Measurements from ENCODE around the gene FGD3. TPM values are rescaled to one million over a fixed set of nuclear protein-coding genes. Genes with fewer than 3 reads are reported as not detected.

Gene FGD3
- total and polyA plus RNA-seq, 9 of the 15 experiments (the other 6 are each of a cell fraction or from before 2014, with no cell fraction given) = 0.07 to 1.3 (median 0.29) TPM

GRCh38 chr9:92962303-92962649, 15.0 kb downstream of the FGD3 start:
- Histone ChIP-seq H3K4me1 (replicated peaks in 1 of 2; ENCODE audit: control insufficient read depth in 2 of 2, insufficient read depth in 2 of 2, low read length in 2 of 2) (peaks cover 11 to 16% of the 10 kb centered on the region in 2 experiments; a peak in 3 of 5 replicates), H3K4me2 (ENCODE audit: insufficient read depth, low read length) (no peak overlapping the region), H3K9me1 (ENCODE audit: control insufficient read depth, insufficient read depth, low read length) (no peaks in the 10 kb centered on the region), H3K4me3 (no peak overlapping the region), H3K9me3 (replicated peaks; ENCODE audit: control insufficient read depth, insufficient read depth, low read depth, low read length) (no peaks in the 10 kb centered on the region), H3K27ac (ENCODE audit: extremely low read depth, low read depth, low read length) (no peak overlapping the region), H3K9ac (ENCODE audit: insufficient read depth in 1 of 2, low read depth in 2 of 2, low read length in 2 of 2) (no peak overlapping the region), H3K27me3 (ENCODE audit: control insufficient read depth in 2 of 2, insufficient read depth in 2 of 2, low read length in 2 of 2) (peaks cover 10 to 34% of the 10 kb centered on the region in 2 experiments; a peak in 4 of 5 replicates), H3K36me3 (ENCODE audit: control insufficient read depth, insufficient read depth, low read length) (no peaks in the 10 kb centered on the region), H2AFZ (ENCODE audit: low read depth, low read length) (no peak overlapping the region), H4K20me1 (replicated peaks; ENCODE audit: control insufficient read depth, insufficient read depth, low read length) (0 out of 2 replicates have a peak, but pooled peaks cover 4% of the 10 kb centered on the region), H3K79me2 (ENCODE audit: control insufficient read depth, insufficient read depth, low read length) (no peaks in the 10 kb centered on the region)
- TF ChIP-seq POLR2H (tag; IDR thresholded peaks at IDR 0.05; ENCODE audit: low read depth) = no peak
- TF ChIP-seq ETV6 (IDR thresholded peaks at IDR 0.05; ENCODE audit: borderline replicate concordance in 1 of 2, low read depth in 2 of 2, low read length in 1 of 2) = no peak
- TF ChIP-seq ETV6 (CRISPR knock-in tag; IDR thresholded peaks at IDR 0.05; ENCODE audit: borderline replicate concordance) = no peak
- TF ChIP-seq CEBPG (CRISPR knock-in tag; IDR thresholded peaks at IDR 0.05) = no peak
- TF ChIP-seq CEBPG (tag; conservative IDR thresholded peaks at IDR 0.05 in 1 of 2, IDR thresholded peaks at IDR 0.05 in 1 of 2) = no peak
- TF ChIP-seq PYGO2 (tag; IDR thresholded peaks at IDR 0.05) = no peak
- TF ChIP-seq FOS (IDR thresholded peaks at IDR 0.05; ENCODE audit: extremely low read depth, insufficient read length) = no peak
- no peak for TF ChIP-seq CBX8 (IDR thresholded peaks at IDR 0.05; ENCODE audit: borderline replicate concordance, extremely low read depth, low read depth, low read length, poor library complexity, severe bottlenecking)
- no peak for TF ChIP-seq NRF1 (conservative IDR thresholded peaks at IDR 0.05 in 1 of 2, IDR thresholded peaks at IDR 0.05 in 1 of 2)
- TF ChIP-seq KLF13 (tag; IDR thresholded peaks at IDR 0.05; ENCODE audit: borderline replicate concordance, low read depth) = no peak
- TF ChIP-seq TSHZ1 (CRISPR knock-in tag; IDR thresholded peaks at IDR 0.05) = no peak
- TF ChIP-seq ZNF511 (CRISPR knock-in tag; IDR thresholded peaks at IDR 0.05) = no peak
- TF ChIP-seq NCOA4 (IDR thresholded peaks at IDR 0.05; ENCODE audit: partially characterized antibody) = no peak
- intact Hi-C loops (cut with micrococcal nuclease) (no loop called here), in situ Hi-C loops (cut with MboI) (no loop called here)
- no TSS peak for BruUV-seq (replicated peaks)
- no peak for DNase-seq (ENCODE audit: extremely low read depth in 1 of 4, low spot score in 3 of 4)
- no peak for ATAC-seq
- no peak for FAIRE-seq
- ChIA-PET CTCF (ENCODE audit: low intra/inter-chr PET ratio) (no interaction called here), POLR2A (interaction anchor here (0.6 kb wide), 1 partner anchor 489 kb away, joined by 3 read pairs; no protein-coding TSS in a partner anchor)
- WGBS (ENCODE audit: insufficient coverage, low coverage, missing lambda C conversion rate) = 6% methylated on average over 2 of the region's 2 CpGs

Measured in K562 (cell line).